HepG2 (cell line): Measurements from ENCODE around the gene PRRC2A. TPM values are rescaled to one million over a fixed set of nuclear protein-coding genes. Genes with fewer than 3 reads are reported as not detected.
A peak's percentile ranks its signal among the peaks of the same experiment; 100 is the strongest.

ENCODE experiments used
- CEBPG ChIP-seq: IDR thresholded peaks from 2 replicates; pipeline ENCODE4 v1.6.1; 2016
- CREM ChIP-seq, 2 experiments: sonication (generic) in 1 of 2; formaldehyde crosslinking in 1 of 2; IDR thresholded peaks; 2 replicates each; pipeline versions ENCODE4 v1.4.0 to v1.6.1; 2016 to 2020; ENCODE audit warnings: antibody characterized with exemption in 1 of 2, mild to moderate bottlenecking in 1 of 2, missing genetic modification reagents in 1 of 2
- CTCF ChIP-seq: sonication (generic); formaldehyde crosslinking; IDR thresholded peaks from 2 replicates; pipeline ENCODE4 v1.5.0; 2020; ENCODE audit warnings: mild to moderate bottlenecking, missing genetic modification reagents, moderate library complexity
- E2F5 ChIP-seq: sonication (generic); formaldehyde crosslinking; conservative IDR thresholded peaks from 2 replicates; pipeline ENCODE4 v1.4.0; 2020; ENCODE audit warnings: missing genetic modification reagents
- FOXO1 ChIP-seq: sonication (generic); formaldehyde crosslinking; IDR thresholded peaks from 2 replicates; pipeline ENCODE4 v1.4.0; 2020; ENCODE audit warnings: missing genetic modification reagents
- GTF3A ChIP-seq: sonication (generic); formaldehyde crosslinking; conservative IDR thresholded peaks from 2 replicates; pipeline ENCODE4 v1.4.0; 2020; ENCODE audit warnings: mild to moderate bottlenecking, missing genetic modification reagents
- PAXIP1 ChIP-seq: sonication (generic); formaldehyde crosslinking; conservative IDR thresholded peaks from 2 replicates; pipeline ENCODE4 v1.4.0; 2020; ENCODE audit warnings: mild to moderate bottlenecking, missing genetic modification reagents, moderate library complexity
- POGZ ChIP-seq: sonication (generic); formaldehyde crosslinking; IDR thresholded peaks from 2 replicates; pipeline ENCODE4 v1.4.0; 2020; ENCODE audit warnings: mild to moderate bottlenecking, missing genetic modification reagents
- RNF219 ChIP-seq: sonication (generic); formaldehyde crosslinking; IDR thresholded peaks from 2 replicates; pipeline ENCODE4 v1.5.0; 2020; ENCODE audit warnings: mild to moderate bottlenecking, missing genetic modification reagents
- SYNCRIP ChIP-seq: fragments of 200-400 bp; formaldehyde crosslinking; IDR thresholded peaks from 2 replicates; pipeline ENCODE4 v1.6.1; 2018; ENCODE audit warnings: mild to moderate bottlenecking, low read depth, low read length; ENCODE audit not compliant: insufficient read depth
- YY1 ChIP-seq: IDR thresholded peaks from 2 replicates; pipeline ENCODE4 v1.6.1; 2011; ENCODE audit warnings: low read length, low read depth, moderate library complexity, mild to moderate bottlenecking; ENCODE audit not compliant: insufficient read depth, insufficient replicate concordance
- ZBTB21 ChIP-seq: sonication (generic); formaldehyde crosslinking; IDR thresholded peaks from 2 replicates; pipeline ENCODE4 v1.4.0; 2020; ENCODE audit warnings: missing genetic modification reagents
- ZBTB3 ChIP-seq: sonication (generic); formaldehyde crosslinking; IDR thresholded peaks from 2 replicates; pipeline ENCODE4 v1.4.0; 2020; ENCODE audit warnings: low read depth, mild to moderate bottlenecking, moderate library complexity, missing genetic modification reagents, borderline replicate concordance
- ZNF337 ChIP-seq: sonication (generic); formaldehyde crosslinking; IDR thresholded peaks from 2 replicates; pipeline ENCODE4 v1.5.1; 2020; ENCODE audit warnings: missing genetic modification reagents, low read depth, mild to moderate bottlenecking, borderline replicate concordance
- ZNF510 ChIP-seq: sonication (generic); formaldehyde crosslinking; IDR thresholded peaks from 2 replicates; pipeline ENCODE4 v1.4.0; 2020; ENCODE audit warnings: low read depth, mild to moderate bottlenecking, missing genetic modification reagents
- ZNF512B ChIP-seq: sonication (generic); formaldehyde crosslinking; IDR thresholded peaks from 2 replicates; pipeline ENCODE4 v1.5.1; 2020; ENCODE audit warnings: missing genetic modification reagents, mild to moderate bottlenecking, borderline replicate concordance
- ZNF589 ChIP-seq: sonication (generic); formaldehyde crosslinking; conservative IDR thresholded peaks from 2 replicates; pipeline ENCODE4 v1.8.0; 2022; ENCODE audit warnings: mild to moderate bottlenecking, moderate library complexity, missing genetic modification reagents
- polyA plus RNA-seq, 8 experiments: library from polyadenylated mRNA; depleted of rRNA in 3 of 8; stranded (reverse) in 7 of 8; unstranded in 1 of 8; fragments of >200 nt; fragmentation: Illumina TruSeq in 4 of 8; extraction: Trizol in 4 of 8; gene quantifications; 2 replicates each; pipeline versions ENCODE4 v1.2.1 to v1.2.3, GENCODE V29; 2011 to 2016; ENCODE audit warnings: low read depth in 4 of 8, missing spikeins in 1 of 8, mixed read lengths in 1 of 8; ENCODE audit not compliant: insufficient read depth in 1 of 8
- total RNA-seq, 5 experiments: library from RNA; depleted of rRNA; stranded (reverse); fragments of >200 nt; fragmentation: Illumina TruSeq; extraction: Trizol; gene quantifications; 2 replicates each; pipeline ENCODE4 v1.2.3, GENCODE V29; 2016; ENCODE audit warnings: low read depth in 1 of 5

The PRRC2A gene
- total and polyA plus RNA-seq, 2 of the 13 experiments (the other 11 are each of a cell fraction or from before 2014, with no cell fraction given) = 38.9 to 47.4 TPM

GRCh38 chr6:31580807-31581433 lies 39.6 kb upstream of the PRRC2A start (continued):
- TF ChIP-seq CTCF (CRISPR knock-in tag) = peak; percentile 95
- no peak for TF ChIP-seq RNF219 (CRISPR knock-in tag)
- TF ChIP-seq ZNF512B (CRISPR knock-in tag) = no peak; the same call in 1 of the 2 replicates
- TF ChIP-seq PAXIP1 (CRISPR knock-in tag) = 0 out of 2 replicates have a peak, but pooled peaks have one; percentile 9
- TF ChIP-seq FOXO1 = peak; percentile 56
- TF ChIP-seq CREM (IDR thresholded peaks at IDR 0.05) = no peak
- TF ChIP-seq CREM (CRISPR knock-in tag; IDR thresholded peaks at IDR 0.05) = no peak
- no peak for TF ChIP-seq SYNCRIP
- peak; percentile 69; the same call in 1 of the 2 replicates for TF ChIP-seq GTF3A (CRISPR knock-in tag)
- no peak for TF ChIP-seq ZNF510 (CRISPR knock-in tag)
- no peak for TF ChIP-seq ZBTB21 (CRISPR knock-in tag)
- peak; percentile 74 for TF ChIP-seq YY1
- 0 out of 2 replicates have a peak, but pooled peaks have one; percentile 60 for TF ChIP-seq ZNF589 (CRISPR knock-in tag)
- TF ChIP-seq ZNF337 = no peak
- no peak; the same call in 1 of the 2 replicates for TF ChIP-seq ZBTB3 (CRISPR knock-in tag)
- no peak for TF ChIP-seq CEBPG (CRISPR knock-in tag)
- peak; percentile 71; the same call in 1 of the 2 replicates for TF ChIP-seq POGZ (CRISPR knock-in tag)
- no peak for TF ChIP-seq E2F5 (CRISPR knock-in tag)
